GM19238 (cell line): ENCODE data around the gene BLZF1.
"Not testable (repeated sequence)": the region's sequence is repeated elsewhere in the genome, so short reads cannot be mapped to it uniquely, and the experiment has no call there.

ENCODE experiments used
- DNase-seq: peaks from one replicate; pipeline ENCODE4 v3.0.0; 2011; ENCODE audit warnings: low spot score; ENCODE audit not compliant: insufficient read length

BLZF1 gene

GRCh38 chr1:169348383-169349036 lies 19.5 kb upstream of the BLZF1 start:
- DNase-seq, result no peak

- DNase-seq, result no peak
Observed at GRCh38 chr1:169360415-169360814, 7.6 kb upstream of the BLZF1 start.

- DNase-seq, result no peak
Observed at GRCh38 chr1:169361281-169361680, 6.7 kb upstream of the BLZF1 start.

- no peak for DNase-seq
Observed at GRCh38 chr1:169363046-169363730, 4.8 kb upstream of the BLZF1 start.

- DNase-seq, result no peak
Observed at GRCh38 chr1:169364948-169365347, 3.0 kb upstream of the BLZF1 start.

- DNase-seq, result no peak
Observed at GRCh38 chr1:169367096-169367685, 804 bp upstream of the BLZF1 start.

- no peak for DNase-seq
Observed at GRCh38 chr1:169368406-169368769, 393 bp downstream of the BLZF1 start.

GRCh38 chr1:169371404-169371803 lies 3.4 kb downstream of the BLZF1 start:
- no peak for DNase-seq

GRCh38 chr1:169381162-169381561 lies 13.2 kb downstream of the BLZF1 start:
- DNase-seq, result no peak

GRCh38 chr1:169383449-169383848 lies 15.5 kb downstream of the BLZF1 start:
- no peak for DNase-seq

GRCh38 chr1:169387399-169387798 lies 19.4 kb downstream of the BLZF1 start:
- DNase-seq, result no peak

GRCh38 chr1:169390303-169390702 lies 22.3 kb downstream of the BLZF1 start:
- no peak for DNase-seq

- DNase-seq, result no peak
Observed at GRCh38 chr1:169392406-169392805, 24.4 kb downstream of the BLZF1 start.

GRCh38 chr1:169395955-169396354 lies 28.0 kb downstream of the BLZF1 start:
- DNase-seq, result no peak

- DNase-seq, result not testable (repeated sequence)
Observed at GRCh38 chr1:169402578-169402977, 34.6 kb downstream of the BLZF1 start.

GRCh38 chr1:169408340-169408739 lies 40.3 kb downstream of the BLZF1 start:
- not testable (repeated sequence) for DNase-seq

- DNase-seq, result no peak
Observed at GRCh38 chr1:169414952-169415351, 47.0 kb downstream of the BLZF1 start.

GRCh38 chr1:169421309-169421708 lies 53.3 kb downstream of the BLZF1 start:
- DNase-seq, result no peak

- DNase-seq, result no peak
Observed at GRCh38 chr1:169426174-169426705, 58.2 kb downstream of the BLZF1 start.

- DNase-seq, result peak; percentile 27
Observed at GRCh38 chr1:169427081-169427641, 59.2 kb downstream of the BLZF1 start, which contains the start of gene CCDC181. TSS of gene CCDC181 (minus strand) at chr1:169427474. CDS start at chr1:169424927, 2,547 bp downstream.
